Sigmoid colon (tissue), 4 donors: ENCODE measurements around the gene TEKT3.

ENCODE experiments used
- EP300 ChIP-seq, 4 donors: sonication (generic); formaldehyde crosslinking; IDR thresholded peaks; one replicate each; pipeline ENCODE4 v1.6.1; 2017; ENCODE audit warnings: antibody characterized with exemption in 4 of 4
- TF ChIP-seq, protein P1 (sequence below), 4 experiments: fragments of 450-650 bp in 3 of 4; fragments of 200-600 bp in 1 of 4; IDR thresholded peaks; one replicate each; pipeline ENCODE4 v1.5.1; 2016 to 2019; ENCODE audit warnings: antibody characterized with exemption in 4 of 4, mild to moderate bottlenecking in 3 of 4, moderate library complexity in 2 of 4

DNA sequence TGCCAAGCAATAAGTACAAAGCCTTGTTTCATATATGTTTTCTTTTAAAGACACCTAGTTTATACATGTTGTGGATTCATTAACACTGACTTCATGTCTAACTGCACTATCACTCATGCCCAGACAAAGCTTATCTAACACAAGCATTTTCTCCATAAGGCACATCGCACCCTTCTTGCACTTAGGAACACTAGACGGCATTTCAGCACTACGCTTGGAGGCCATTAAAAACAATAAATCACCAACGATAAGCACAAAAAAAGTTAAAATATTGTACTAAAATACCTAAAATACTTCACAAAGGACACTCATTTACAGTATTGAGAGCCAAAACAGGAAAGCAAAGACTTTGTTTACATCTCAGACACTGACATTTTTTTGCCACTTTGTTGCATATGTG is 39.0 kb upstream of the TEKT3 start:
- TF ChIP-seq, protein P1, sequence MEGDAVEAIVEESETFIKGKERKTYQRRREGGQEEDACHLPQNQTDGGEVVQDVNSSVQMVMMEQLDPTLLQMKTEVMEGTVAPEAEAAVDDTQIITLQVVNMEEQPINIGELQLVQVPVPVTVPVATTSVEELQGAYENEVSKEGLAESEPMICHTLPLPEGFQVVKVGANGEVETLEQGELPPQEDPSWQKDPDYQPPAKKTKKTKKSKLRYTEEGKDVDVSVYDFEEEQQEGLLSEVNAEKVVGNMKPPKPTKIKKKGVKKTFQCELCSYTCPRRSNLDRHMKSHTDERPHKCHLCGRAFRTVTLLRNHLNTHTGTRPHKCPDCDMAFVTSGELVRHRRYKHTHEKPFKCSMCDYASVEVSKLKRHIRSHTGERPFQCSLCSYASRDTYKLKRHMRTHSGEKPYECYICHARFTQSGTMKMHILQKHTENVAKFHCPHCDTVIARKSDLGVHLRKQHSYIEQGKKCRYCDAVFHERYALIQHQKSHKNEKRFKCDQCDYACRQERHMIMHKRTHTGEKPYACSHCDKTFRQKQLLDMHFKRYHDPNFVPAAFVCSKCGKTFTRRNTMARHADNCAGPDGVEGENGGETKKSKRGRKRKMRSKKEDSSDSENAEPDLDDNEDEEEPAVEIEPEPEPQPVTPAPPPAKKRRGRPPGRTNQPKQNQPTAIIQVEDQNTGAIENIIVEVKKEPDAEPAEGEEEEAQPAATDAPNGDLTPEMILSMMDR (IDR thresholded peaks at IDR 0.05): no peak
- TF ChIP-seq EP300 (IDR thresholded peaks at IDR 0.05): no peak
